Endometrial microvascular endothelial cells (primary cell): ENCODE results near the gene WDFY2. TPM values are rescaled to one million over a fixed set of nuclear protein-coding genes. Genes with fewer than 3 reads are reported as not detected.

Experiments used
- in situ Hi-C: cut with HindIII; loops from 2 replicates; pipeline ENCODE4 v1.10.0; 2017; ENCODE audit warnings: low sequenced_read_pairs, low pct_unique_long_range_greater_than_20kb; ENCODE audit errors: inconsistent ontology term
- total RNA-seq: library from RNA; depleted of rRNA; stranded (reverse); fragments of >200 nt; gene quantifications from one replicate; pipeline ENCODE4 v1.2.3, GENCODE V29; 2015; ENCODE audit errors: inconsistent ontology term

Gene WDFY2
- total RNA-seq, 1 donor from 2014 or later, result 1.6 TPM

- in situ Hi-C loops, result loop anchor here (25.0 kb wide), 1 partner anchor 98 kb away; the partner anchor contains the start of gene INTS6
These were observed 24.1 kb upstream of the WDFY2 start for GRCh38 chr13:51559946-51560735.

GRCh38 chr13:51562011-51562671 lies 22.1 kb upstream of the WDFY2 start:
- in situ Hi-C loops, result loop anchor here (25.0 kb wide), 1 partner anchor 100 kb away; the partner anchor contains the start of gene INTS6

GRCh38 chr13:51564252-51564651 lies 20.0 kb upstream of the WDFY2 start:
- in situ Hi-C loops, result loop anchor here (25.0 kb wide), 1 partner anchor 102 kb away; the partner anchor contains the start of gene INTS6

GRCh38 chr13:51564671-51565070 lies 19.6 kb upstream of the WDFY2 start:
- in situ Hi-C loops, result loop anchor here (25.0 kb wide), 1 partner anchor 102 kb away; the partner anchor contains the start of gene INTS6

- in situ Hi-C loops, result loop anchor here (25.0 kb wide), 1 partner anchor 107 kb away; the partner anchor contains the start of gene INTS6
These were observed 15.3 kb upstream of the WDFY2 start for GRCh38 chr13:51569001-51569400.

- in situ Hi-C loops, result no loop called here
These were observed 7.5 kb upstream of the WDFY2 start for GRCh38 chr13:51576754-51577153.

GRCh38 chr13:51577690-51578089 lies 6.6 kb upstream of the WDFY2 start:
- in situ Hi-C loops, result no loop called here

GRCh38 chr13:51579676-51580075 lies 4.6 kb upstream of the WDFY2 start:
- in situ Hi-C loops, result no loop called here

- in situ Hi-C loops, result no loop called here
These were observed 3.0 kb upstream of the WDFY2 start for GRCh38 chr13:51581148-51581820.

GRCh38 chr13:51583469-51583874 lies 790 bp upstream of the WDFY2 start:
- in situ Hi-C loops, result no loop called here

- in situ Hi-C loops, result no loop called here
These were observed 740 bp downstream of the WDFY2 start for GRCh38 chr13:51584731-51585672.

- in situ Hi-C loops, result no loop called here
These were observed 1.4 kb downstream of the WDFY2 start for GRCh38 chr13:51585696-51586095.

- in situ Hi-C loops, result no loop called here
These were observed 3.1 kb downstream of the WDFY2 start for GRCh38 chr13:51587372-51587771.

- in situ Hi-C loops, result no loop called here
These were observed 4.2 kb downstream of the WDFY2 start for GRCh38 chr13:51588406-51588949.

GRCh38 chr13:51589793-51590192 lies 5.5 kb downstream of the WDFY2 start:
- in situ Hi-C loops, result no loop called here

GRCh38 chr13:51590231-51590970 lies 6.1 kb downstream of the WDFY2 start:
- in situ Hi-C loops, result no loop called here

GRCh38 chr13:51590971-51591627 lies 6.8 kb downstream of the WDFY2 start:
- in situ Hi-C loops, result no loop called here
